Stimulated activated CD8-positive, alpha-beta memory T cell treated with anti-CD3 and anti-CD28 coated beads, Interleukin-2, amount 100 ng/mL, for 48 hours (primary cell): Measurements from ENCODE around the gene DNAI4.
"Not testable (repeated sequence)": the region's sequence is repeated elsewhere in the genome, so short reads cannot be mapped to it uniquely, and the experiment has no call there.

ENCODE experiments used
- DNase-seq, 2 donors: peaks; one replicate each; pipeline ENCODE4 v3.0.0-alpha.2; 2020; ENCODE audit warnings: low read depth in 2 of 2

DNAI4 gene

DNA sequence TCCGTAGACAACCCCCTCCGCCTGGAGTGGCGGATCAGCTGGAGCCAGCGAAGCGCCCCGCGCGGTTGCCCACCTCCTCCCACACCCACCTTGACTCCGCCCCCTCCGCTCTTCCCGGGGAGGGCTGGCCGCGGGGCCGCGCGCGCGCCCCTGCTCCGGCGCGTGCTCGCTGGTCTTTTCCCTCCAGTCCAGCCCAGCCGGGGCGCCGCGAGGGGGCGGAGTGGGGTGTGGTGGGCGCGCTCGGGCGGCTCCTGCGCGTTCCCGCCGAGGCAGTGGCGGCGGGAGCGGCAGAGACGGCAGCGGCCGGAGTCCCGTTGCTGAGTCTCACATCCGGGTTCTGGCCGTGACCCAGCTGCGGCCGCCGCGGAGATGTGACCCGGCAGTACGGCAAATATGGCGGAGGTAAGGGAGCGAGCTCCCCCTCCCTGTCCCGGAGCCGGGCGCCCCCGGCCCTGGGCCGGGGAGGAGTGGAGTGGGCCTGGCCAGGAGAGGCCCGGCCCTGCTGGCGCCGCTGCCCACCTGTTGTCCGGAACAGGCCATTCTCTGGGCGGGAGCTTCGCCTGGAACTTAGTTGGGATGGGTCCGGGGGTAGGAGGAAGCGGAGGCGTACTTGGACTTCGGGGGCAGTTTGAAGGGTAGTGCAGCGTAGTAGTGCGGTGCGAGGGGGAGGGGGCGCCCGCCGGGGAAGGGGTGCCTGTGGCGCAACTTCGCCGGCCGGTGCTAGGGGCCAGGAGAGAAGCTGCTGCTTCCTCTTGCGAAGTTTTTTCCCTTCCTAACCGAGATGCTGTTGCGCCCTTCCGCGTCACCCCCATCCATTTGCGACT, 5.6 kb upstream of the DNAI4 start:
- peak; percentile 91 to 94 for DNase-seq

DNA sequence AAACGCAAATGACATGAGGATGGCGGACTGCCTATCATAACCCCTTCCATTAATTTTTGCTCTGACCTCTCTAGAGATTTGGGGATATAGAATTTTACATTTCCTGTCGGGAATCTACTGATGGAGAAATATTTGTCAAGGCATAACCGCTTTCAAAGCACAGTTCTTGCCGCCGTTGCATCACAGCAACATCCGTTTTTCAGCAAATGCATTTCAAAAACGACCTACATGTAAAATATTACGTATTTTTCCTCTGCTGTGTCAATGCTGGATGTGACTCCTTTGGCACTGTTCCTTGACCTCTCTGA, 5.0 kb upstream of the DNAI4 start:
- no peak for DNase-seq

DNA sequence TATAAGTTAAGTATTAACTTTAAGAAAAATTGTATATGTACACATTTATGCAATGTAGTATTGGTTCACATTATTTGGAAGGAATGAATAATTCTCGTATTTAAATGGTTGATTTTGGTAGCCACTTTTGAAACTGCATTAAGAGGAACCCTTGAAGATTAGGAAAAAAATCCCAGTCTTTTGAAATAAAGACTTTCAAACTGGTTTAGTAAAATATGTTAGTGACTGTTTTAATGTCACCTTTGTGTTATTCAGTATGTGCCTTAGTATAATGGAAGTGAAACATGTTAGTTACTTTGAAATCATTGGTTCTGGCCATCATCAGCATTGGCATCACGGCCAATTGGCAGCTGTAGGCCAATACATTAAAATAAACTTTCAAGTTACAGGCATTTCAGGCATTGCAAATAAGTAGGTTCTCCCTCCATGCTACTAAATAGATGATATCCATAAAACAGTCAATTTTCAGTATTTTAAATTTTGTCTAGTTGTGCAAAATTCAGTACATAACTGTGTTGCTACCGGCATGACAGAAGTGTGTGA, 4.6 kb upstream of the DNAI4 start:
- DNase-seq = no peak

DNA sequence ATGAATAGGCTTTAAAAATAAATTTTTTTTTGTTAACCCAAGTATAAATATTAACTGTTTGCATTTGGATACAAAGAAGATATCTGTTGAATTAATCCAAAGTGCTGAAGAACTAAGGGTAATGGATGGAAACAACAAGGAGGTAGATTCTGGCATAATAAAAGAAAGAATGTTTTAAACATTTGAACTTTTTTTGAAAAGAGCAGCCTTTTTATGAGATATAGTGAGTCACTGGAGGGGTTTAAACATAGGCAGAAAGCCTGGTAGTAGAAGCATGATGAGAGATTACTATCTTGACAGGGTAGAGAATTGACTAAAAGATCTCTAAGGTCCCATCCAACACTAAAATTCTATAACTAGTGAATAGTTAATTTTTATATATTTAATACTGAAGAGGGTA, 2.9 kb upstream of the DNAI4 start:
- DNase-seq = no peak

GRCh38 chr1:66925944-66926343, 1.3 kb upstream of the DNAI4 start:
- DNase-seq = no peak

DNA sequence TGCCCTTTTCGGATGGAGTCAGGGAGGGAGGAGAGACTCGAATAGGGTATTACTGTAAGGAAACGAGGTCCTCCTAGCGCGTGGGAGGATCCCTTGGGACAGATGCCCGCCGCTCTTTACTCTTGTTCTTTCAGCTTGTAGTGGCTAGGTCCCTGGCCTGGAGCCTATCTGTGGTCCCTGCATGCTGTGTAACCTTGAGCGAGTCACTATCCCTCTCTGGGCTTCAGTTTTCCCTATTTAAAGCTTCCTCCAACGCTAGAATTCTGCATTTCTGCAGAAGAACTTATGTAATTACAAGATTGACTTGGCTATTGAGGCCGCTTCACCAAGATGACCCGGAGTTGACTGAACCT, 878 bp upstream of the DNAI4 start:
- DNase-seq = no peak

- DNase-seq = no peak
Measured at GRCh38 chr1:66920543-66920942, 4.1 kb downstream of the DNAI4 start.

DNA sequence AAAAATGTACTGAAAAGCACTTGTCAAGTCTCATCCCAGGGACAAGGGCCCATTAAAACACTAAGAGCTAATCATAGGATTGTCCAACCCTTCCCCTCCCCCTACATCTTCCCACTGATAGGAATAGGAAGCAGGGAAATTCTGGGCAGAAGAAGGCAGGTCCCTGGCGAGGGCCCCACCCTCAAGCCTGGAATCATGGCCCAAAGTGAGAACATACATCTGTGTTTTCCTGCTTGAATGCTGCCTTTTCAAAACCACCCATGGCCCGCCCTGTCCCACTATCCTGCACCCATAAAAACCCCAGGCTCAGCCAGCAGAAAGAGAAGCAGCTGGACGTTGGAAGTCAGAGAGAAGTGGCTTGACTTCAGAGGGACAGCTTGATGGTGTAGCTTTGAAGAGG, 4.8 kb downstream of the DNAI4 start:
- DNase-seq = no peak

- DNase-seq = no peak
Measured at GRCh38 chr1:66919063-66919462, 5.6 kb downstream of the DNAI4 start.

DNA sequence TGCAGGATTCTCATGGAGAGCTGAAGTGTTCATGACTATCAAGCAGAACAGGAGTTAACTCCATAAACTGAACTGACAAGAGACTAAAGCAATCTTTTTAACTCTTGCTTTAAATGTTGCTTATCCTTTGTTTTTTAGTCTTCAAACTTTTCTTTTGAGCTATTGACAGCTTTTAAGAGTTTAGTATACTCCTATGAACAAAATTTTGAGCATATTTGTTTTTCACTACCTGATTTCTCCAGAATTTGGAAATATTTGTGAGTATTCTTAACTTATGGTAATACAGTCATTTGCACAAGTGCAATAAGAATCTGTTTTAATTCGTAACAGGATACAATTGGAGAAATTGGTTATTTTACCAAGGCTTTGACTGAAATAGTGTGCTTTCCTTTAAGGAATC, 7.2 kb downstream of the DNAI4 start:
- DNase-seq = no peak

DNA sequence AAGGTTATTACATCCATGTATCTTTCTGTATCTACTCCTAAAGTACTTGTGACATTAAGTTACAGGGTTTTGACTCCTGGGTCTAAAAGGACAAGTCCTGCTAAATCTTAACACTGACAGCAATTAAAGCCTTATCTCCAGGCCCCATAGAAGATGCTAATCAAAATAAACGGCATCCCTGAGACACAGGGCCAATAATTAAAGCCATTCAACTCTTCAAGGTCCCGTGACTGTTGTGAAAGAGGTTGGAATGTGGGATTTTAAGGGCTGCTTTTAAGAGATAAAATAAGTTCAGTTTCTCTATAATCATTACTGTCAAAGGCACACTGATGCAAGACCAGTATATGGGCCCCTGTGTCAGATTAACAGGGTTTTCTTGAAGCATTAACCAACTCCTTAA, 8.3 kb downstream of the DNAI4 start:
- DNase-seq = no peak

DNA sequence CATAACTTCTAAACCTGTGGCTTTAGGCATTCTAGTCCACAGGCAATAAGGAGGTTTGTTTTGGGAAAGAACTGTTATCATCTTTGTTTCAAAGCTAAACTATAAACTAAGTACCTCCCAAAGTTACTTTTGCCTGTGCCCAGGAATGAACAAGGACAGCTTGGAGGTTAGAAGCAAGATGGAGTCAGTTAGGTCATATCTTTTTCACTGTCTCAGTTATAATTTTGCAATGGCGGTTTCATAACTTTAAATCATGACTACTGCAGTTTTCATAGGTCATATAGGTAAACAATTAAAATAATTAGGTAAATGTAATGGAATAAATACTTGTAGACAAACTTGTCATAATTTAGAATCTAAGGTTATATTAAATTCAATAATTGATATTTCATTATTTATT, 9.5 kb downstream of the DNAI4 start:
- not testable (repeated sequence) for DNase-seq

GRCh38 chr1:66893712-66894111, 30.9 kb downstream of the DNAI4 start:
- DNase-seq = no peak

- DNase-seq = no peak
Measured at GRCh38 chr1:66890621-66891020, 34.0 kb downstream of the DNAI4 start.

- no peak for DNase-seq
Measured at GRCh38 chr1:66889030-66889429, 35.6 kb downstream of the DNAI4 start.

DNA sequence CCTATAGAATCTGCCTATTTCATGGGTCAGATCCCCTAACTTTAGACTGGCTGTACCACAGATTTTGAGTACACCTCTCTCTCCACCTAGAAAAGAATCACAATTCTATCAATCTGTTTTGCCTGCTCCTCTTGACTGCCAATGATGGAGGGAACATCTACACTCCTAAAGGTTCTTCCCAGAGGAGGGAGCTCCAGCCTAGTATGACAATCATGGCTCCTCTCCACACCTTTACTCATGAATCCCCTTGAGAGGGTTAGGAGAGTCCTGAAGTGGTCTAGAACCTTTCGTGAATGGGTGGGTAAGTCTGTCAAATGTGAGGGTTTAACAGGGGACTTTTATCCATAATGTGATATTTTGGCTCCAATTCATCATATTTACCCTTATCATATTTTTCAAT, 48.0 kb downstream of the DNAI4 start:
- DNase-seq = no peak

DNA sequence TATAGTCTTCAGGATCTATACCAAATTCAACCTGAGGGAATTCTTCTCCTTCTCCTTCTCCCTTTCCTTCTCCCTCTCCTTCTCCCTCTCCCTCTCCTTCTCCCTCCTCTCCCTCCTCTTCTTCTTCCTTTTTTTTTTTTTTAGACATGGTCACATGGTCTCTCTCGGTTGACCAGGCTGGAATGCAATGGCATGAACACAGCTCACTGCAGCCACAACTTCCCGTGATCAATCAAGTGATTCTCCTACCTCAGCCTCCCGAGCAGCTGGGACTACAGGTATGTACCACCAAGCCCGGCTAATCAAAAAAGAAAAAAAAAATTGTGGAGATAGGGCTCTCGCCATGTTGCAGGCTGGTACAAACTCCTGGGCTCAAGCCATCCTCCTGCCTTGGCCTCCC, 51.5 kb downstream of the DNAI4 start:
- no peak for DNase-seq

DNA sequence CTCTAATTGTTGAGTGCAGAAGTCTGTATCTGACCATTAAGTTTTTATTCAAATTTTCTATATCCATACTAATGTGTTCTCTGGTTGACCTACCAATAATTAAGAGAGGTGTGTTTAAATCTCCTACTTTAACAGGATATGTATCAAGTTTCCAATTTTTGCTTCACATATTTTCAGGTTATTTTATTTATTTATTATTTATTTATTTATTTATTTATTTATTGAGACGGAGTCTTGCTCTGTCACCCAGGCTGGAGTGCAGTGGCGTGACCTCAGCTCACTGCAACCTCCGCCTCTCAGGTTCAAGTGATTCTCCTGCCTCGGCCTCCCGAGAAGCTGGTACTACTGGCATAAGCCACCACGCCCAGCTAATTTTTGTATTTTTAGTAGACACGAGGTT, 52.6 kb downstream of the DNAI4 start:
- DNase-seq = not testable (repeated sequence)

DNA sequence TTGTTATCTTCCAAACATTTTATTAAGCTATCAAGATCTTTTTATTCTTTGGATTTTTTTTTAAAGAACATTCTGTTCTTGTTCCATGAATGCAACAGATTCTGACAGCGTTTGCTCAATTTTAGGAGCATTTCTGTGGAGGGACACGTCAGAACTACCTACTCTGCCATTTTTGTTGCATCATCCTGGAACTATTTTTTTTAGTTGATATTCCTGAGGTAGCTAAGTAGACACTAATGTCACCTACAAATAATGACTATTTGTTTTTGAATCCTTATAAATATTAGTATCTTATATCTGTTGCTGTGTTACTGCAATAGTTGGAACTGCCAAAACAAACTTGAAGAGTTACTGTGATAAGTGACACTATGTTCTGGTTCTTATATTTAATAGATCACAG, 57.2 kb downstream of the DNAI4 start:
- DNase-seq = no peak

- DNase-seq = no peak
Measured at GRCh38 chr1:66860529-66860928, 64.1 kb downstream of the DNAI4 start.

- DNase-seq = no peak
Measured at GRCh38 chr1:66853379-66853778, 71.3 kb downstream of the DNAI4 start.

DNA sequence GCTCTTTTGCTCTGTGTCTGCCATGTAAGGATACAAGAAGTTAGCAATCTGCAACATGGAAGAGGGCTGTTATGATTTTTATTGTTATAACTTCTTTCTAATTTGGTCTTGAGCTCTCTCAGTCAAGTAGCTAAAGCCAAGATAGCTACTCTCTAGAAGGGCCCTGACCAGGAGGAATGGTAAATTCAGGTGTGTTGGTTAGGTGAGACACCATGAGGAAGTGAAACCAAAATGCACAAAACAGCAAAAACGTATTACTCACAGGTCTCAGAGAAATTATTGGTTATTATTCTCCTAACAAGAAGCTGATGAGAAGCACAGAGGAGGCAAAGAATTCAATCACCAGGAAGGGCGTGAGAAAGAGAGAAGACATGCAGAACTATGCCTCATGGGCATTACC, 71.8 kb downstream of the DNAI4 start:
- no peak for DNase-seq

GRCh38 chr1:66850989-66851388, 73.7 kb downstream of the DNAI4 start:
- DNase-seq = no peak

GRCh38 chr1:66848193-66848592, 76.5 kb downstream of the DNAI4 start:
- no peak for DNase-seq
